Uterus (tissue), 2 donors: ENCODE measurements around the gene NRXN2.

Source experiments
- POLR2A ChIP-seq, 2 donors: fragments of 450-650 bp; IDR thresholded peaks; one replicate each; pipeline ENCODE4 v1.6.1; 2016; ENCODE audit warnings: antibody characterized with exemption in 2 of 2, mild to moderate bottlenecking in 1 of 2, moderate library complexity in 1 of 2
- TF ChIP-seq, protein P1 (sequence below), 4 experiments: fragments of 200-600 bp in 2 of 4; fragments of 450-650 bp in 2 of 4; sonication (generic) in 2 of 4; IDR thresholded peaks; one replicate each; pipeline ENCODE4 v1.5.1; 2016 to 2019; ENCODE audit warnings: antibody characterized with exemption in 4 of 4, mild to moderate bottlenecking in 2 of 4, moderate library complexity in 1 of 4

DNA sequence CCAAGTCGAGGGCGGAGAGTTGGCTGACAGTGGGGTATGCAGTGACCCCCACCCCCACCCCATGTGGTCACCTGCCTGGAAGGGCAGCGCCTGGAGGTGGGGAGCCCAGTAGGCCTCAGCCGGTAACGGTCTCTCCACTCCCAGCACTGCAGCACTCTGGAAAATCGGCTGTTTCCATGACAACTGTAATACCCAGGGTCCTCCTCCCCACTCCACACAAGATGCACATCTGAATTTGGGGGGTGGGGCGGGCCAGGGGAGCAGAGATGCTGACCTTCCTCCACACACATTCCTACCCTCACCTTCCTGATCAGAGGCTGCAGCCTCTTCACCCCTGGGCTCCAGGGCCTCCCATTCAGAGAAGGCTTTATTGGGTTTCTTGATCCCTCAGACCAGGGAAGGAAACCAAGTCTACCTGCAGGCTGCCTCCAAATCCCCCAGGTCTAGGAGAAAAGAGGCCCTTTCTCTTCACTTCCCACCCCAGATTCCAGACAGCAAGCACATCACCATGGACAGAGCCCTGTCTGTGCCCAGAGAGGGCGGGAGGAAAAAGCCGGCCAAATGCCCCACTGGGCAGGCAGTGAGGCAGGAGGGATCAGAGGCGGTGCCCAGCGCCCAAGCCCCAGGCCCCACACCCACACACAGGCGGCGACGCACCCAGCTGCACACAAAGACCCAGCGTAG is 85.5 kb downstream of the NRXN2 start:
- TF ChIP-seq, protein P1, sequence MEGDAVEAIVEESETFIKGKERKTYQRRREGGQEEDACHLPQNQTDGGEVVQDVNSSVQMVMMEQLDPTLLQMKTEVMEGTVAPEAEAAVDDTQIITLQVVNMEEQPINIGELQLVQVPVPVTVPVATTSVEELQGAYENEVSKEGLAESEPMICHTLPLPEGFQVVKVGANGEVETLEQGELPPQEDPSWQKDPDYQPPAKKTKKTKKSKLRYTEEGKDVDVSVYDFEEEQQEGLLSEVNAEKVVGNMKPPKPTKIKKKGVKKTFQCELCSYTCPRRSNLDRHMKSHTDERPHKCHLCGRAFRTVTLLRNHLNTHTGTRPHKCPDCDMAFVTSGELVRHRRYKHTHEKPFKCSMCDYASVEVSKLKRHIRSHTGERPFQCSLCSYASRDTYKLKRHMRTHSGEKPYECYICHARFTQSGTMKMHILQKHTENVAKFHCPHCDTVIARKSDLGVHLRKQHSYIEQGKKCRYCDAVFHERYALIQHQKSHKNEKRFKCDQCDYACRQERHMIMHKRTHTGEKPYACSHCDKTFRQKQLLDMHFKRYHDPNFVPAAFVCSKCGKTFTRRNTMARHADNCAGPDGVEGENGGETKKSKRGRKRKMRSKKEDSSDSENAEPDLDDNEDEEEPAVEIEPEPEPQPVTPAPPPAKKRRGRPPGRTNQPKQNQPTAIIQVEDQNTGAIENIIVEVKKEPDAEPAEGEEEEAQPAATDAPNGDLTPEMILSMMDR (IDR thresholded peaks at IDR 0.05) = no peak
- TF ChIP-seq POLR2A (IDR thresholded peaks at IDR 0.05) = no peak
